K562 (cell line): ENCODE results near the gene LTBP1. TPM values are rescaled to one million over a fixed set of nuclear protein-coding genes. Genes with fewer than 3 reads are reported as not detected.

Experiments
- ATAC-seq: fragments of 200-7000 bp; cut with Tn5 transposase; 3 replicates; pipeline ENCODE4 v1.9.1; 2020; ENCODE audit warnings: moderate library complexity
- BruUV-seq: library from RNA; stranded (reverse); fragments of 400-500 nt; replicated peaks from 2 replicates; lab custom pipeline; 2021; lab: Mats Ljungman, UMichigan
- CTCF ChIA-PET: fragments of 300-600 bp; formaldehyde crosslinking; extraction: SDS; loops from one replicate; lab custom pipeline; 2021; ENCODE audit warnings: low intra/inter-chr PET ratio; lab: Yijun Ruan, JAX
- POLR2A ChIA-PET: fragments of 300-600, 350-650 bp; sonication (Branson Sonifier 250); formaldehyde crosslinking; extraction: SDS; loops from one replicate; lab custom pipeline; 2021; ENCODE audit warnings: antibody characterized with exemption, inconsistent platforms; lab: Yijun Ruan, JAX
- DNase-seq, 4 experiments: peaks; one replicate each; pipeline versions ENCODE4 v3.0.0 to v3.0.0-alpha.2; 2011 to 2018; ENCODE audit warnings: low spot score in 3 of 4, mixed read lengths in 3 of 4; ENCODE audit errors: extremely low read depth in 1 of 4
- FAIRE-seq: peaks from 2 replicates; lab custom pipeline; 2011; peaks lifted over from hg19 to GRCh38; lab: Jason Lieb, UNC
- H2AFZ ChIP-seq: 2 replicates; pipeline ENCODE4 v1.6.0; 2011; ENCODE audit warnings: low read depth, low read length, control low read depth, inconsistent platforms
- H3K27ac ChIP-seq: fragments of 200-600 bp; 3 replicates; pipeline ENCODE4 v1.8.0; 2011; ENCODE audit warnings: low read depth, mild to moderate bottlenecking, control low read depth, inconsistent platforms, low read length, moderate library complexity, mixed read lengths; ENCODE audit errors: extremely low read depth
- H3K27me3 ChIP-seq, 2 experiments: fragments of 300-600 bp in 1 of 2; 2 replicates in 1 of 2; 3 replicates in 1 of 2; pipeline versions ENCODE4 v1.6.0 to v1.8.0; 2011; ENCODE audit warnings: inconsistent platforms in 2 of 2, low read length in 2 of 2, mild to moderate bottlenecking in 1 of 2, mixed read lengths in 1 of 2, moderate library complexity in 1 of 2; ENCODE audit not compliant: control insufficient read depth in 2 of 2, insufficient read depth in 2 of 2
- H3K36me3 ChIP-seq: fragments of 300-600 bp; 3 replicates; pipeline ENCODE4 v1.8.0; 2011; ENCODE audit warnings: mild to moderate bottlenecking, low read length, inconsistent platforms; ENCODE audit not compliant: control insufficient read depth, insufficient read depth
- H3K4me1 ChIP-seq, 2 experiments: fragments of 200-600 bp in 1 of 2; replicated peaks in 1 of 2; 2 replicates in 1 of 2; 3 replicates in 1 of 2; pipeline versions ENCODE4 v1.5.1 to v1.8.0; 2011; ENCODE audit warnings: inconsistent platforms in 2 of 2, low read length in 2 of 2, mild to moderate bottlenecking in 1 of 2, mixed read lengths in 1 of 2, moderate library complexity in 1 of 2; ENCODE audit not compliant: control insufficient read depth in 2 of 2, insufficient read depth in 2 of 2
- H3K4me2 ChIP-seq: 2 replicates; pipeline ENCODE4 v1.6.1; 2011; ENCODE audit warnings: low read length, control low read depth, inconsistent platforms, mixed read lengths; ENCODE audit not compliant: insufficient read depth
- H3K4me3 ChIP-seq: fragments of 200-600 bp; sonication (generic), shearing (Covaris generic); 2 replicates; pipeline ENCODE4 v1.5.1; 2016; ENCODE audit warnings: control low read depth, inconsistent platforms
- H3K79me2 ChIP-seq: fragments of 200-600 bp; 3 replicates; pipeline ENCODE4 v1.8.0; 2011; ENCODE audit warnings: low read length, inconsistent platforms; ENCODE audit not compliant: control insufficient read depth, insufficient read depth
- H3K9ac ChIP-seq, 2 experiments: 2 replicates each; pipeline versions ENCODE4 v1.6.0 to v1.6.1; 2011; ENCODE audit warnings: low read depth in 2 of 2, low read length in 2 of 2, control low read depth in 1 of 2, inconsistent platforms in 1 of 2, mild to moderate bottlenecking in 1 of 2, mixed read lengths in 1 of 2; ENCODE audit not compliant: insufficient read depth in 1 of 2
- H3K9me1 ChIP-seq: one replicate; pipeline ENCODE4 v1.6.0; 2011; ENCODE audit warnings: inconsistent platforms, mild to moderate bottlenecking, low read length, moderate library complexity; ENCODE audit not compliant: control insufficient read depth, insufficient read depth
- H3K9me3 ChIP-seq: replicated peaks from 2 replicates; pipeline ENCODE4 v1.5.1; 2011; ENCODE audit warnings: low read depth, low read length, inconsistent platforms; ENCODE audit not compliant: control insufficient read depth, insufficient read depth
- H4K20me1 ChIP-seq: replicated peaks from 2 replicates; pipeline ENCODE4 v1.6.1; 2011; ENCODE audit warnings: low read length, inconsistent platforms, mixed read lengths; ENCODE audit not compliant: control insufficient read depth, insufficient read depth
- BRF1 ChIP-seq: IDR thresholded peaks from 3 replicates; pipeline ENCODE4 v1.6.1; 2011; ENCODE audit warnings: borderline replicate concordance, mild to moderate bottlenecking; ENCODE audit not compliant: insufficient read length; ENCODE audit errors: extremely low read depth
- ESRRB ChIP-seq: fragments of 250-450 bp; sonication (Bioruptor Pico); IDR thresholded peaks from 2 replicates; pipeline ENCODE4 v1.5.0; 2020; ENCODE audit warnings: mild to moderate bottlenecking, moderate library complexity, borderline replicate concordance
- L3MBTL2 ChIP-seq: fragments of 450-650 bp; IDR thresholded peaks from 2 replicates; pipeline ENCODE4 v1.6.1; 2016; ENCODE audit warnings: mild to moderate bottlenecking, moderate library complexity
- MYNN ChIP-seq, 2 experiments: sonication (generic); formaldehyde crosslinking in 1 of 2; IDR thresholded peaks; 2 replicates each; pipeline versions ENCODE4 v1.5.0 to v1.6.1; 2016 to 2020; ENCODE audit warnings: antibody characterized with exemption in 1 of 2, missing genetic modification reagents in 1 of 2
- RAD51 ChIP-seq: fragments of 450-650 bp; IDR thresholded peaks from 2 replicates; pipeline ENCODE4 v1.7.1; 2016; ENCODE audit warnings: low read depth, mild to moderate bottlenecking, borderline replicate concordance
- TCF7L2 ChIP-seq: fragments of 150-350 bp; IDR thresholded peaks from 2 replicates; pipeline ENCODE4 v1.6.1; 2016; ENCODE audit warnings: low read depth, mild to moderate bottlenecking, low read length, moderate library complexity
- U2AF2 ChIP-seq: fragments of 200-400 bp; formaldehyde crosslinking; optimal IDR thresholded peaks from 2 replicates; pipeline ENCODE3; 2017; ENCODE audit warnings: low read depth, mild to moderate bottlenecking, low read length
- WGBS: fragments of 100-300 bp; shearing (Covaris generic); methylation state at CpG from one replicate; pipeline ENCODE4 v1.1.6; 2016; ENCODE audit warnings: low coverage, mixed read lengths; ENCODE audit not compliant: insufficient coverage; ENCODE audit errors: missing lambda C conversion rate; 5-methylcytosine and 5-hydroxymethylcytosine counted together
- in situ Hi-C: fragments of 300-500 bp; cut with MboI; formaldehyde crosslinking; loops from 4 replicates; pipeline ENCODE4 v1.15.0; 2018; ENCODE audit warnings: inconsistent platforms, mixed read lengths
- intact Hi-C: fragments of 100-400 bp; cut with micrococcal nuclease; formaldehyde crosslinking; loops from 2 replicates; pipeline ENCODE4 v1.14.2; 2022
- polyA plus RNA-seq, 8 experiments: library from polyadenylated mRNA; depleted of rRNA in 4 of 8; stranded (reverse) in 5 of 8; unstranded in 3 of 8; fragments of >200 nt; fragmentation: Nextera tagmentation in 2 of 8; fragmentation: Illumina TruSeq in 1 of 8; extraction: Ambion mirVana in 2 of 8; extraction: Trizol in 1 of 8; gene quantifications; 2 replicates each; pipeline versions ENCODE4 v1.2.1 to v1.2.3, GENCODE V29; 2011 to 2014; ENCODE audit warnings: inconsistent platforms in 1 of 8, missing spikeins in 1 of 8
- total RNA-seq, 7 experiments: library from RNA; depleted of rRNA in 6 of 7; stranded (reverse); fragments of >200 nt in 6 of 7; fragmentation: Illumina TruSeq in 2 of 7; extraction: Trizol in 2 of 7; gene quantifications; 2 replicates each; pipeline versions ENCODE4 v1.2.1 to v1.2.3, GENCODE V29; 2011 to 2021; ENCODE audit warnings: low replicate concordance in 1 of 7
- TF ChIP-seq, protein P1 (sequence below): IDR thresholded peaks from 3 replicates; pipeline ENCODE4 v1.6.1; 2011; ENCODE audit warnings: borderline replicate concordance, mild to moderate bottlenecking, moderate library complexity; ENCODE audit not compliant: insufficient read length; ENCODE audit errors: extremely low read depth

LTBP1 gene
- total and polyA plus RNA-seq, 9 of the 15 experiments (the other 6 are each of a cell fraction or from before 2014, with no cell fraction given): 3.6 to 16.4 (median 8.5) TPM

DNA sequence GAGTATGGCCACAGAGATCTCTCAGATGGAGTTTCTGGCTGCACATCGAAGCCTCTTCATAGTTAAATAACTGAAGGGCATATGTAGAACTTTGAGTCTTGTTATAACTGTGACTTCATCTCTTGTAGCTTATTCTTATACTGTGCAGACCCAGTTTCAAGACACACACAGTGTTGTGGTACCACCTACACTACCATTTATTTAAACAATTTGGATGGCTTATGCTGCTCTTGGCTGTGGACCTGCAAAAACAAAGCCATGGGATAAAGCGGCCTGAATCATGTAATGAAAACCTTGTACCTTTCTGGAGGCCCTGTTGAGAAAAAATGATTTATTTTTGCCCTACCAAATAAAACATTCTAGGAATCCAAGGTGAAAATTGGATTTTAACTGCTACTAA, 266.9 kb downstream of the LTBP1 start:
- 52% methylated on average over 2 of the region's 2 CpGs for WGBS
- no peak overlapping the region for H3K27ac ChIP-seq
- FAIRE-seq: no peak
- no peaks in the 10 kb centered on the region for H3K9me3 ChIP-seq
- no peak for DNase-seq
- ATAC-seq: no peak
- no peak overlapping the region for H3K4me2 ChIP-seq
- no peak overlapping the region for H3K4me3 ChIP-seq
- peaks cover 0 to 28% of the 10 kb centered on the region in 2 experiments; a peak in 3 of 5 replicates for H3K4me1 ChIP-seq
- no peaks in the 10 kb centered on the region for H3K79me2 ChIP-seq
- H4K20me1 ChIP-seq: no peaks in the 10 kb centered on the region
- BruUV-seq: no TSS peak
- no peak overlapping the region for H3K9ac ChIP-seq
- TF ChIP-seq MYNN (IDR thresholded peaks at IDR 0.05) (no peak), MYNN (CRISPR knock-in tag; IDR thresholded peaks at IDR 0.05) (no peak), ESRRB (CRISPR knock-in tag) (no peak), TCF7L2 (no peak), BRF1 (no peak)
- H3K36me3 ChIP-seq: no peaks in the 10 kb centered on the region; the same call in 2 of the 3 replicates
- ChIA-PET POLR2A (no interaction called here), CTCF (no interaction called here)
- no peak overlapping the region for H2AFZ ChIP-seq
- intact Hi-C loops (no loop called here), in situ Hi-C loops (no loop called here)
- H3K9me1 ChIP-seq: no peaks in the 10 kb centered on the region
- no peaks in the 10 kb centered on the region for H3K27me3 ChIP-seq

DNA sequence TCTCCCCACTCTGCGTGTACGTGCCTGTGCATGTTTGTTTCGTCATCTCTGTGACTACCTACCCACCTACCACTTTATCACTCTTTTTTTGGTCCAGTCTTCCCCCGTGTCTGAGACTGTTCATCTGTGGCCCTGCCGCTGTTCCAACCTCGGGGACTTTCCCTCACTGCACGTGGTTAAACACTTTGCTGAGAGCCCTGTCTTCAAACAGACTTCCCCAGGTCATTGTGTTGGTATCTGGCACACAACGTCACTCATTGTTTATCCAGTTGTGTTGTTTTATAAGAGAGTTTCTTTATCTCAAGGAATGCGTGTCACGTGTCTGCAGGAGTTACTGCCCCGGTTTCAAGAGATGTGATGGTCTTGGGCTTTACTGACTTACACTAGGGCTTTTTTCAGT, 267.7 kb downstream of the LTBP1 start:
- DNase-seq (no peak), FAIRE-seq (no peak), ATAC-seq (no peak)
- no peaks in the 10 kb centered on the region for H3K27me3 ChIP-seq
- H2AFZ ChIP-seq: peak overlapping the region; percentile 38; the same call in 1 of the 2 replicates
- no peaks in the 10 kb centered on the region for H4K20me1 ChIP-seq
- H3K36me3 ChIP-seq: no peaks in the 10 kb centered on the region; the same call in 2 of the 3 replicates
- no peak overlapping the region for H3K4me3 ChIP-seq
- H3K27ac ChIP-seq: no peak overlapping the region
- WGBS: 27% methylated on average over 11 of the region's 11 CpGs
- in situ Hi-C loops (no loop called here), intact Hi-C loops (no loop called here)
- POLR2A ChIA-PET: no interaction called here
- H3K79me2 ChIP-seq: no peaks in the 10 kb centered on the region
- H3K4me2 ChIP-seq: no peak overlapping the region
- no peaks in the 10 kb centered on the region for H3K9me3 ChIP-seq
- no peaks in the 10 kb centered on the region for H3K9me1 ChIP-seq
- BruUV-seq: no TSS peak
- CTCF ChIA-PET: no interaction called here
- H3K4me1 ChIP-seq: peaks cover 0 to 32% of the 10 kb centered on the region in 2 experiments; a peak in 3 of 5 replicates
- TF ChIP-seq RAD51: peak; percentile 20; the same call in 1 of the 2 replicates
- TF ChIP-seq, protein P1, sequence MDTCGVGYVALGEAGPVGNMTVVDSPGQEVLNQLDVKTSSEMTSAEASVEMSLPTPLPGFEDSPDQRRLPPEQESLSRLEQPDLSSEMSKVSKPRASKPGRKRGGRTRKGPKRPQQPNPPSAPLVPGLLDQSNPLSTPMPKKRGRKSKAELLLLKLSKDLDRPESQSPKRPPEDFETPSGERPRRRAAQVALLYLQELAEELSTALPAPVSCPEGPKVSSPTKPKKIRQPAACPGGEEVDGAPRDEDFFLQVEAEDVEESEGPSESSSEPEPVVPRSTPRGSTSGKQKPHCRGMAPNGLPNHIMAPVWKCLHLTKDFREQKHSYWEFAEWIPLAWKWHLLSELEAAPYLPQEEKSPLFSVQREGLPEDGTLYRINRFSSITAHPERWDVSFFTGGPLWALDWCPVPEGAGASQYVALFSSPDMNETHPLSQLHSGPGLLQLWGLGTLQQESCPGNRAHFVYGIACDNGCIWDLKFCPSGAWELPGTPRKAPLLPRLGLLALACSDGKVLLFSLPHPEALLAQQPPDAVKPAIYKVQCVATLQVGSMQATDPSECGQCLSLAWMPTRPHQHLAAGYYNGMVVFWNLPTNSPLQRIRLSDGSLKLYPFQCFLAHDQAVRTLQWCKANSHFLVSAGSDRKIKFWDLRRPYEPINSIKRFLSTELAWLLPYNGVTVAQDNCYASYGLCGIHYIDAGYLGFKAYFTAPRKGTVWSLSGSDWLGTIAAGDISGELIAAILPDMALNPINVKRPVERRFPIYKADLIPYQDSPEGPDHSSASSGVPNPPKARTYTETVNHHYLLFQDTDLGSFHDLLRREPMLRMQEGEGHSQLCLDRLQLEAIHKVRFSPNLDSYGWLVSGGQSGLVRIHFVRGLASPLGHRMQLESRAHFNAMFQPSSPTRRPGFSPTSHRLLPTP: no peak
- peak; percentile 21; the same call in 1 of the 2 replicates for TF ChIP-seq L3MBTL2
- TF ChIP-seq U2AF2: no peak
- TF ChIP-seq, all 486 proteins: peak for 2
- H3K9ac ChIP-seq: no peak overlapping the region
